ENCODE data around the gene CLCN6.

CLCN6 gene

GRCh38 chr1:11880911-11881748 is 75.1 kb downstream of the CLCN6 start:
- no peak for DNase-seq

- no peak for DNase-seq
Observed at GRCh38 chr1:11881749-11882441, 75.9 kb downstream of the CLCN6 start.

- DNase-seq: peak; percentile 4 to 45
Observed at GRCh38 chr1:11882814-11883538, 77.0 kb downstream of the CLCN6 start.

GRCh38 chr1:11885916-11886315 is 79.9 kb downstream of the CLCN6 start:
- DNase-seq: no peak

GRCh38 chr1:11886986-11887665 is 81.1 kb downstream of the CLCN6 start:
- no peak for DNase-seq

GRCh38 chr1:11887666-11888007 is 81.6 kb downstream of the CLCN6 start:
- no peak for DNase-seq

GRCh38 chr1:11888206-11888876 is 82.3 kb downstream of the CLCN6 start:
- no peak for DNase-seq

GRCh38 chr1:11888877-11889208 is 82.9 kb downstream of the CLCN6 start:
- DNase-seq: no peak

- no peak for DNase-seq
Observed at GRCh38 chr1:11891433-11892186, 85.6 kb downstream of the CLCN6 start.

Data from inflammatory macrophage (primary cell).